ENCODE data around the gene OXSM.

- TF ChIP-seq CTCF (IDR thresholded peaks at IDR 0.05) (no peak), ZFX (IDR thresholded peaks at IDR 0.05; ENCODE audit: borderline replicate concordance) (no peak)
These were observed 28.4 kb downstream of the OXSM start for GRCh38 chr3:25818335-25818734.
